ENCODE data around the gene FAM53B. TPM values are rescaled to one million over a fixed set of nuclear protein-coding genes. Genes with fewer than 3 reads are reported as not detected.

FAM53B gene
- total RNA-seq, 3 donors from 2014 or later = 12.9 to 19.2 (median 18.2) TPM

GRCh38 chr10:124737708-124738107 is 6.5 kb downstream of the FAM53B start:
- Mint-ChIP-seq H3K36me3 (ENCODE audit: insufficient read depth) (peaks cover 3% of the 10 kb centered on the region), H3K27me3 (ENCODE audit: low read depth) (no peaks in the 10 kb centered on the region), H3K4me3 (no peak overlapping the region), H3K4me1 (ENCODE audit: low read depth) (peaks cover 97% of the 10 kb centered on the region), H3K9me3 (no peaks in the 10 kb centered on the region)
- DNase-seq = no peak
- no peak for ATAC-seq

- Mint-ChIP-seq H3K36me3 (ENCODE audit: insufficient read depth) (peaks cover 3% of the 10 kb centered on the region), H3K4me3 (no peak overlapping the region)
- no peak for DNase-seq
These were observed 7.0 kb downstream of the FAM53B start for GRCh38 chr10:124737221-124737620.

GRCh38 chr10:124736491-124737136 is 7.6 kb downstream of the FAM53B start:
- no peaks in the 10 kb centered on the region for H3K9me3 Mint-ChIP-seq
- peaks cover 97% of the 10 kb centered on the region for H3K4me1 Mint-ChIP-seq (ENCODE audit: low read depth)
- ATAC-seq = no peak
- H3K27me3 Mint-ChIP-seq (ENCODE audit: low read depth) = no peaks in the 10 kb centered on the region
- peaks cover 3% of the 10 kb centered on the region for H3K36me3 Mint-ChIP-seq (ENCODE audit: insufficient read depth)
- no peak overlapping the region for H3K4me3 Mint-ChIP-seq
- no peak for DNase-seq

More at GRCh38 chr10:124737221-124737620, 7.0 kb downstream of the FAM53B start:
- no peak for ATAC-seq
- no peaks in the 10 kb centered on the region for H3K27me3 Mint-ChIP-seq (ENCODE audit: low read depth)
- H3K4me1 Mint-ChIP-seq (ENCODE audit: low read depth) = peaks cover 97% of the 10 kb centered on the region
- H3K9me3 Mint-ChIP-seq = no peaks in the 10 kb centered on the region

DNA sequence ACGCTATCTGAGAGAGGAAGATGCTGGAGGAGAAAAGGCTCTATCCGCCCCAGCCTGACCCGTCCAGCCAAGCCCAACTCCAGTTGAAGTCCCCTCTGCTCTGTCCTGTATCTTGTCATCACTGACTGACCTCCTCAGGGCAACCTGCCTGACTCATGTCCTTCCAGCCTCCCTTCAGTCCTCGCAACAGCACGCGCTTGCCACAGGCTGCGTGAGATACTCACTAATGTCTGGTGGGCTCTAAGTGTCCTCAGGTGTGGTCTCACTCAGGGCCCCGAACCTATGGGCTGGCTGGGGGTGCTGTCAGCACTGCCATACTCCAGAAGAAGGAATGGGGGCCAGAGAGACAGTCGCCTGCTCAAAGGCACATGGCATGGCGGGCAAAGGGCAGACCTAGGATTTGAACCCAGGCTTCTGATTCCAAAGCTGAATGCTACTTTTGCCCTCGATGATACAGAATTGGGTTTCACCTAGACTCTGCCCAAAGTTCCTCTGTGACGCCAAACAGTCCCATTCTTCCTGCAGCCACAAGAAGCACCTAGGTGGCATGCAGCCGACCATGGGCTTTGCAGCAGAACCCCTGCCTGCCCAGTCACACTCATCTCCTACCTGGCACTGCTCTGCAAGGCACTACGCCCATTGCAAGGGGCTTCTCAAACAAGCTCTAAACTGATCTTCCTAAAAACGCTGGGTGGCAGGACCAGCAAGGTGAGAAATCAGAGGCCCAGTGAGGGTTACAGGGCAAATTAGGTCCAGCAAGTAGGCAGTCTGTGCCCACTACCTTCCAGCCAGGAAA is 8.5 kb downstream of the FAM53B start:
- H3K36me3 Mint-ChIP-seq (ENCODE audit: insufficient read depth) = peaks cover 3% of the 10 kb centered on the region
- no peaks in the 10 kb centered on the region for H3K27me3 Mint-ChIP-seq (ENCODE audit: low read depth)
- peaks cover 95% of the 10 kb centered on the region for H3K4me1 Mint-ChIP-seq (ENCODE audit: low read depth)
- ATAC-seq = no peak
- no peak overlapping the region for H3K4me3 Mint-ChIP-seq
- no peak for DNase-seq
- H3K9me3 Mint-ChIP-seq = no peaks in the 10 kb centered on the region

GRCh38 chr10:124734311-124735166 is 9.6 kb downstream of the FAM53B start:
- DNase-seq (no peak), ATAC-seq (peak; percentile 20 to 36)
- Mint-ChIP-seq H3K27me3 (ENCODE audit: low read depth) (no peaks in the 10 kb centered on the region), H3K36me3 (ENCODE audit: insufficient read depth) (peaks cover 8% of the 10 kb centered on the region), H3K9me3 (no peaks in the 10 kb centered on the region), H3K4me3 (peak overlapping the region; percentile 81), H3K4me1 (ENCODE audit: low read depth) (peaks cover 95% of the 10 kb centered on the region)

DNA sequence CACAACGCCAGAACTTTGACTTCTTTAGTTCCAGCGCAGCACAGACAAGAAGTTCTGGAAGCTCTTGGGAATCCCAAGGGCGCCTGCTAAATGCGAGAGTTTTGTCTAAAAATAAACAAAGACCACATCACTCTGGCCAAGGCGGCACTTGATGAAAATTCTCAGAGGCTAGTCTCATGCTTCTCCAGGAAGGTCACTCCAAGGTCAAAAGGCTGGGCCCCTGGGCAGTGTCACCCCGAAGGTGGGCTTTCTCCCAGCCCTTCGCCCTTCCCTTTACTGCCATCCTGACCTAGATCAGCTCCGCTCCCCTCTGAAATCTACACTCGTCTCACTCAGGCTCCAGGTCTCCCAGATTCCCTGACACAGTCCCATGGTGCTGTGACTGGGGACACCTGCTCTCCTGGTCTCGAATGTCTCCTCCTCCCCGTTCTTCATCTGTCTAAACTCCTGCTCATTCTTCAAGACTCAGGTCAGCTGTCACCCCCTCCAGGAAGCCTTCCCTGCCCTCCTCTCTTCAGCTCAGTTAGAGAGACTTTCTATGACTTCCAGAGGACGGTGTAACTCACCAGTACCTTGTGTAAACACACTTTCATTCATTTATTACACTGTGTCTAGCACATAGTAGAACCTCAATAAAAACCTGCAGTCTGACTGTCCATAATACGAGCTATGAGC is 10.5 kb downstream of the FAM53B start:
- H3K27me3 Mint-ChIP-seq (ENCODE audit: low read depth) = no peaks in the 10 kb centered on the region
- peaks cover 8% of the 10 kb centered on the region for H3K36me3 Mint-ChIP-seq (ENCODE audit: insufficient read depth)
- H3K9me3 Mint-ChIP-seq = no peaks in the 10 kb centered on the region
- no peak for DNase-seq
- H3K4me1 Mint-ChIP-seq (ENCODE audit: low read depth) = peaks cover 95% of the 10 kb centered on the region
- peak overlapping the region; percentile 81 for H3K4me3 Mint-ChIP-seq
- ATAC-seq = no peak

- Mint-ChIP-seq H3K36me3 (ENCODE audit: insufficient read depth) (peaks cover 8% of the 10 kb centered on the region), H3K4me1 (ENCODE audit: low read depth) (peaks cover 95% of the 10 kb centered on the region), H3K27me3 (ENCODE audit: low read depth) (no peaks in the 10 kb centered on the region), H3K9me3 (no peaks in the 10 kb centered on the region), H3K4me3 (peak overlapping the region; percentile 81)
- ATAC-seq = peak; percentile 68 to 76
- DNase-seq = peak; percentile 57
These were observed 11.1 kb downstream of the FAM53B start for GRCh38 chr10:124732931-124733570.

DNA sequence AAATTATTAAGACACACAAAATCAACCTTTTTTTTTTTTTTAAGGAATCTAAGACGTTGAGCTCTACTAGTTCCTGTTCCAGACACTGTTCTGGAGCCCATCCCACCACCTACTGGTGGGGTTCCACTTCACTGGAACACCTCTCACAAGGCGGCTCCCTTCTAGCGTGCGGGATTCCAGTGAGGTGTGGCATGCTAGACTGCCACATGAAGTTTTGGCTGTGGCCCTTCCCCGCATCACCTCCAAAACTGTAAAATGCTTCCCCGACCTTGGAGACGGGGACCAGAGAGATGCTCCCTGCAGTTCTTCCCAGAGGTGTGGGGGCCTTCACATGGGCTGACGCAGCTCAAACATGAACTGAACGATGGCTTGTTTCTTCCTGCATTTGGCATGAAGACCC is 12.6 kb downstream of the FAM53B start:
- no peak for DNase-seq
- Mint-ChIP-seq H3K4me3 (no peak overlapping the region), H3K4me1 (ENCODE audit: low read depth) (peaks cover 94% of the 10 kb centered on the region), H3K27me3 (ENCODE audit: low read depth) (no peaks in the 10 kb centered on the region), H3K36me3 (ENCODE audit: insufficient read depth) (peaks cover 8% of the 10 kb centered on the region), H3K9me3 (no peaks in the 10 kb centered on the region)
- ATAC-seq = no peak

GRCh38 chr10:124730790-124731189 is 13.4 kb downstream of the FAM53B start:
- no peak overlapping the region for H3K4me3 Mint-ChIP-seq
- H3K36me3 Mint-ChIP-seq (ENCODE audit: insufficient read depth) = peaks cover 11% of the 10 kb centered on the region
- ATAC-seq = no peak
- H3K4me1 Mint-ChIP-seq (ENCODE audit: low read depth) = peaks cover 95% of the 10 kb centered on the region
- no peaks in the 10 kb centered on the region for H3K27me3 Mint-ChIP-seq (ENCODE audit: low read depth)
- no peak for DNase-seq
- H3K9me3 Mint-ChIP-seq = no peaks in the 10 kb centered on the region

- no peaks in the 10 kb centered on the region for H3K9me3 Mint-ChIP-seq
- H3K36me3 Mint-ChIP-seq (ENCODE audit: insufficient read depth) = peaks cover 11% of the 10 kb centered on the region
- no peak for DNase-seq
- ATAC-seq = no peak
- H3K27me3 Mint-ChIP-seq (ENCODE audit: low read depth) = no peaks in the 10 kb centered on the region
- H3K4me3 Mint-ChIP-seq = peak overlapping the region; percentile 59
- H3K4me1 Mint-ChIP-seq (ENCODE audit: low read depth) = peaks cover 95% of the 10 kb centered on the region
These were observed 15.1 kb downstream of the FAM53B start for GRCh38 chr10:124728830-124729661.

- peak; percentile 57 to 62 for ATAC-seq
- H3K4me1 Mint-ChIP-seq (ENCODE audit: low read depth) = peaks cover 95% of the 10 kb centered on the region
These were observed 15.9 kb downstream of the FAM53B start for GRCh38 chr10:124728071-124728829.

DNA sequence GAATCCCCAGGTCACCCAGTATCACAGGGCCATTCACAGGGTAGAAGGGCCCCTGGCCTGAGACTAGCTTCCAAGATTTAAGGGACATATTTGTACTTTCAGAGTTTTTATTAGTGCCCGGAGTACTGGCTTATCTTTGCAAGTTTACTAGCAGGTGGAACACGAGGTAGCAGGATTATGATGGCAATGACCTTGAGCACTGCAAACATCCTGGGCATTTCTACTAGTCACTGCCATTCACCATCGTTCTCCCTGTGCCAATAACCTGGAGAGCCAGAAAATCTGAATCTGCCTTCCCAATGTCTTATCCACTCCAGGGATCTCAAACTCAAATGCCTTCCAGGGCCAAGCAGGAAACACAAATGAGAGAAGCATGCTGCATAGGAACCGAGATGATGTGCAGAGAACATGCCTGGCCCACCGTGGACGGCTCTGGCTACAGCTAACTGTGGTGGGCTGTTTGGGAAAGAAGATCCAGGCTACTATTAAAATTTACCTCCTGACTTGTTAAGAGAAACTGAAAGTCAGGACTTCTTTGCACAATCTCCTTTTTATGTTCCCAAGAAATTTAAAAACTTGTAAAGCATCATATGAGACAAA is 16.7 kb downstream of the FAM53B start:
- no peak for DNase-seq
- no peak overlapping the region for H3K4me3 Mint-ChIP-seq

More at GRCh38 chr10:124728071-124728829, 15.9 kb downstream of the FAM53B start:
- Mint-ChIP-seq H3K27me3 (ENCODE audit: low read depth) (no peaks in the 10 kb centered on the region), H3K4me3 (peak overlapping the region; percentile 59), H3K36me3 (ENCODE audit: insufficient read depth) (peaks cover 13% of the 10 kb centered on the region), H3K9me3 (no peaks in the 10 kb centered on the region)
- DNase-seq = no peak

More for the DNA sequence above, 16.7 kb downstream of the FAM53B start:
- H3K4me1 Mint-ChIP-seq (ENCODE audit: low read depth) = peaks cover 95% of the 10 kb centered on the region
- no peaks in the 10 kb centered on the region for H3K27me3 Mint-ChIP-seq (ENCODE audit: low read depth)
- H3K9me3 Mint-ChIP-seq = no peaks in the 10 kb centered on the region
- ATAC-seq = no peak
- peaks cover 10% of the 10 kb centered on the region for H3K36me3 Mint-ChIP-seq (ENCODE audit: insufficient read depth)

Data from activated T-cell treated with anti-CD3 and anti-CD28 coated beads, Interleukin-2, amount 50 U/mL, for 4 hours (primary cell).